NB4 (cell line): ENCODE data around the gene ZBTB7C.

Source experiments
- DNase-seq: peaks from one replicate; pipeline ENCODE4 v3.0.0; 2010; ENCODE audit warnings: low read depth
- H3K4me3 ChIP-seq: one replicate; pipeline ENCODE4 v1.5.1; 2011; ENCODE audit warnings: mild to moderate bottlenecking, low read depth, low read length, moderate library complexity
- MYC ChIP-seq: IDR thresholded peaks from 2 replicates; pipeline ENCODE4 v1.6.1; 2011; ENCODE audit warnings: low read depth, low read length
- POLR2A ChIP-seq: IDR thresholded peaks from 2 replicates; pipeline ENCODE4 v1.6.1; 2011; ENCODE audit warnings: mild to moderate bottlenecking; ENCODE audit not compliant: insufficient read length; ENCODE audit errors: extremely low read depth
- TF ChIP-seq, protein P1 (sequence below): IDR thresholded peaks from 2 replicates; pipeline ENCODE4 v1.6.1; 2011; ENCODE audit warnings: low read depth, low read length
- TF ChIP-seq, protein P2 (sequence below): IDR thresholded peaks from one replicate; pipeline ENCODE4 v1.5.1; 2012; ENCODE audit warnings: low read depth, low read length

Gene ZBTB7C

DNA sequence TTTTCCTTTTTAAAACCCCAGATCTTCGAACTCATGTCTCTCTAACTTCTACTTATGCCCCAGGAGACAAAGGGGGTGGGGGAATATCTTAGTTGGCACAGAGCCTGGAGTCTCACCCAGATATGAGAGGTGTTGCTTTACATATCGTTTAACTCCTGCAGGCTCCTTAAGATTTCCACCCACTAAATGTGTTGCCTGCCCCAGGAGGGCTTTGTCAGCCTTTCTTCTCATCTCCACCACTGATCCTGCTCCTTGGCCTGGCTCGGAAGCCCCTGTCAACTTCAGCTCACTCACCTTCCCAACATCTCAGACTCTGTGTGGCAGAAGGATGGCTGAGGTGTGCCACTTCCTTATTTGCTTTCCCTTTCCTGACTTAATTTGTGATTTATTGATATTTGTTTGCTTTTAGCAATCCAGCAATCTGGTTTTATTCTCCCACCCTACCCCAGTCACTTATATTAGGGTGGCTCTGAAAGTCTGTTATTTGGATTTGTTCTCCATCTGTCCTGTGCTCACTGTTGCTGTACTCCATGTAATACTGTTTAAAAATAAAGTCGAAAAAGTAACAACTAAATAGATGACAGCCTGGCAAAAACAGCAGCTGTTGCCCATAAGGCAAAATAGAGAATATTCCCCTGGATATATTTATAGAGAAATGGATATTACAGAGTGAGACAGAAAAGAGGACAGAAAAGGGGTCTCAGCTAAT lies 200.6 kb downstream of the ZBTB7C start:
- no peak overlapping the region for H3K4me3 ChIP-seq
- DNase-seq: no peak
- TF ChIP-seq, protein P1, sequence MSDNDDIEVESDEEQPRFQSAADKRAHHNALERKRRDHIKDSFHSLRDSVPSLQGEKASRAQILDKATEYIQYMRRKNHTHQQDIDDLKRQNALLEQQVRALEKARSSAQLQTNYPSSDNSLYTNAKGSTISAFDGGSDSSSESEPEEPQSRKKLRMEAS: no peak
- TF ChIP-seq POLR2A (no peak), MYC (no peak)
- TF ChIP-seq, protein P2, sequence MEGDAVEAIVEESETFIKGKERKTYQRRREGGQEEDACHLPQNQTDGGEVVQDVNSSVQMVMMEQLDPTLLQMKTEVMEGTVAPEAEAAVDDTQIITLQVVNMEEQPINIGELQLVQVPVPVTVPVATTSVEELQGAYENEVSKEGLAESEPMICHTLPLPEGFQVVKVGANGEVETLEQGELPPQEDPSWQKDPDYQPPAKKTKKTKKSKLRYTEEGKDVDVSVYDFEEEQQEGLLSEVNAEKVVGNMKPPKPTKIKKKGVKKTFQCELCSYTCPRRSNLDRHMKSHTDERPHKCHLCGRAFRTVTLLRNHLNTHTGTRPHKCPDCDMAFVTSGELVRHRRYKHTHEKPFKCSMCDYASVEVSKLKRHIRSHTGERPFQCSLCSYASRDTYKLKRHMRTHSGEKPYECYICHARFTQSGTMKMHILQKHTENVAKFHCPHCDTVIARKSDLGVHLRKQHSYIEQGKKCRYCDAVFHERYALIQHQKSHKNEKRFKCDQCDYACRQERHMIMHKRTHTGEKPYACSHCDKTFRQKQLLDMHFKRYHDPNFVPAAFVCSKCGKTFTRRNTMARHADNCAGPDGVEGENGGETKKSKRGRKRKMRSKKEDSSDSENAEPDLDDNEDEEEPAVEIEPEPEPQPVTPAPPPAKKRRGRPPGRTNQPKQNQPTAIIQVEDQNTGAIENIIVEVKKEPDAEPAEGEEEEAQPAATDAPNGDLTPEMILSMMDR: no peak

DNA sequence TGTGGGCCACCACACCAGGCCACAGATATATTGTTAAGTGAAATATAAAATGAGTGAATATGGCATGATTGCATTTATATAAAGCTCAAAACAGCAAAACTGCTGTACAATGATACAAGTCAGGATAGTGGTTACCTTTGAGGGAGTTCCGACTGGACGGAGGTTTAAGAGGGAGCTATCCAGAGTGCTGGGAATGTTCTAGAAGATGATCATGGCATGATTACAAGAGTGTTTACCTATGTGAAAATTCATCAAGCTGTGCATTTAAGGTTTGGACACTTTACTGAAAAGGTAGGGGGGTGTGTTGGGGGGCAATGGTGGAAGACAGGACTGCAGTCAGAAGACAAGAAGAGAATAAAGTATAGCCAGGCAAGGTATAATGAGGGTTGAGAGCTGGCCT lies 201.4 kb downstream of the ZBTB7C start:
- no peak for DNase-seq
- H3K4me3 ChIP-seq: no peak overlapping the region
- TF ChIP-seq, protein P2: no peak
- no peak for TF ChIP-seq POLR2A
- no peak for TF ChIP-seq MYC
- TF ChIP-seq, protein P1: no peak

DNA sequence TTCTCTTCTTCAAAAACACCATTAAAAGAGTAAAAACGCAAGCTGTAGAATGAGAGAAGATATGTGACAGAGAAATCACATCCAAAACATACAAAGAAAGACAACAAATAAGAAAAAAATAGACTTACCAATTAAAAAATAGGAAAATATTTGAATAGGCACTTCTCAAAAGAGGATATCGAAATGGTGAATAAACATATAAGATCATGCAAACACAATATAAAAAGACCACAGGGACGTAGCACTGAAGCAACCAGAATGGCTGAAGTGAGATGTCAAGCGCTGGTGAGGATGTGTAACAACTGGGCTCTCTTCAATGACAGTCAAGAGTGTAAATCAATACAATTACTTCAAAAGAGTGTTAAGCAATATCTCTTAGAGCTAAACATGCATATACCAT lies 202.3 kb downstream of the ZBTB7C start:
- TF ChIP-seq, protein P1: no peak
- TF ChIP-seq POLR2A: no peak
- no peak for TF ChIP-seq MYC
- TF ChIP-seq, protein P2: no peak
- H3K4me3 ChIP-seq: no peak overlapping the region
- DNase-seq: no peak

DNA sequence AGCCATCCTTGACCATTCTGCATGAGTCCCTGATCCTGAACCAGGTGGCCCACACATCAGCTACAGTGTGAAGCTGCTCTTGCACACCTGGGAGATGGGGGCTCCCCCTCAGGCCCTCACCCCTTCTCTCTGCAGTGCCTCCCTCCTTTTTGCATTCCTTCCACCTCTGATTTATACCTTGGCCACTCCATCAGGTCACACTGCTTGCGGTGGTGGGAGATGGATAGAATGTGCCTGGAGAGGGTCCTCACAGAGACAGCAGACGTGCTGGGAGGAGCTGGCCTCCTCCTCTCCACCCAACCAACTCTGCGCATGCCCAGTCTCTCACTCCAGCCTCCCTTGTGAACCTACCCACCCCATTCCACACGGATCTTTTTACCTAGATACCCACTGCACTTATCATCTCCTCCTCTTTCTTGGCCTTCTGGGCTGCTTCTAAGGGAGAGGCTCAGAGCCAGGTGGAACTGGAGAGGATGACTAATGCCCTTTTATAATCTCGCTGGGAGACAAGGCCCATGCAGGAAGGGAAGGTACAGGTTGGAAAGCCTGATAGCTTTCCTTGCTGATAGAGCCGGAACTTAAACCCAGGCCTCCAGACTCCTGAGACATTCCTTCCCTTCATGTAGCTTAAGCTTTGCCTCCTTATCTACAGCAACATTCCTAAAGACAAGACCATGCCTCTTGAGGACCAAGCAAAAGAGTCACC lies 205.1 kb downstream of the ZBTB7C start:
- no peak for DNase-seq
- no peak overlapping the region for H3K4me3 ChIP-seq
- no peak for TF ChIP-seq MYC
- TF ChIP-seq, protein P2: no peak
- TF ChIP-seq POLR2A: no peak
- TF ChIP-seq, protein P1: no peak

DNA sequence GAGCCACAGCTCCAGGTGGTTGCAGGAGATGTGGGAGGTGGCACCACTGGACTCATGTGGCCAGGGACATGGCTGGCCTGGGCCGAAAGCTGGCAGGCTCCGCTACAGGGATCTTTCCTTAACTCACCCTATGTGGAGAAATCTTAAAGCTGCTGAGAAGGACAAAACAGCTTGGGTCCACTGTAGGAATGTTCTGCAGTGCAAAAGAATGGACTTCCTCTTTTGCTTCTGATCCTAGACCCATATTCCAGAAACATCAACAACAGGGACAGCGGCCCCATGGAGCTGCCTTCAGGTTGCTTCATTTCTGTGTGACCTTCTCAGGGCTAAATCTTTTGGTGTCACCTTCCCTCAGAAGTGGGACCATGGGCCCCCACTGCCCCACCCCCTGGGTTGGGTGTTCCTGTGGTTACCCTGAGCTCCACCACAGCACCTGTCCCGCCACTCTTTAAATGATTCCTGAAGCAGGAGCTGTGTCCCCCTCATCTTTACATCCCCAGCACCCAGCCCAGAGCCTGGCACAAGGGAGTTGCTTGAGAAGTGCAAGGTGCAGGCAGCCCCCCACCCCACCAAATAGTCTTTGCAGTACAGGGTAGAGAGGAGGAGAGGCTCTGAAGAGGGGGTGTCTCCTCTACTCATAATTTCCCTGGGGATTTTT lies 205.8 kb downstream of the ZBTB7C start:
- no peak for DNase-seq
- no peak for TF ChIP-seq MYC
- TF ChIP-seq, protein P1: no peak
- TF ChIP-seq, protein P2: no peak
- TF ChIP-seq POLR2A: no peak
- no peak overlapping the region for H3K4me3 ChIP-seq
